Epithelial cell of proximal tubule (primary cell): ENCODE measurements around the gene GPHB5. TPM values are rescaled to one million over a fixed set of nuclear protein-coding genes. Genes with fewer than 3 reads are reported as not detected.
"Not testable (repeated sequence)": the region's sequence is repeated elsewhere in the genome, so short reads cannot be mapped to it uniquely, and the experiment has no call there.

Experiments used
- DNase-seq: peaks from one replicate; pipeline ENCODE4 v3.0.0-alpha.2; 2011; ENCODE audit warnings: low read depth
- H3K4me3 ChIP-seq: 2 replicates; pipeline ENCODE4 v1.5.1; 2011; ENCODE audit warnings: low read depth, mild to moderate bottlenecking, low read length
- CTCF ChIP-seq: conservative IDR thresholded peaks from 2 replicates; pipeline ENCODE4 v1.5.1; 2012; ENCODE audit warnings: low read depth, mild to moderate bottlenecking, low read length
- total RNA-seq: library from RNA; depleted of rRNA; stranded (reverse); fragments of >200 nt; gene quantifications from 2 replicates; pipeline ENCODE4 v1.2.3, GENCODE V29; 2015

The GPHB5 gene
- total RNA-seq, 1 donor from 2014 or later: not detected

DNA sequence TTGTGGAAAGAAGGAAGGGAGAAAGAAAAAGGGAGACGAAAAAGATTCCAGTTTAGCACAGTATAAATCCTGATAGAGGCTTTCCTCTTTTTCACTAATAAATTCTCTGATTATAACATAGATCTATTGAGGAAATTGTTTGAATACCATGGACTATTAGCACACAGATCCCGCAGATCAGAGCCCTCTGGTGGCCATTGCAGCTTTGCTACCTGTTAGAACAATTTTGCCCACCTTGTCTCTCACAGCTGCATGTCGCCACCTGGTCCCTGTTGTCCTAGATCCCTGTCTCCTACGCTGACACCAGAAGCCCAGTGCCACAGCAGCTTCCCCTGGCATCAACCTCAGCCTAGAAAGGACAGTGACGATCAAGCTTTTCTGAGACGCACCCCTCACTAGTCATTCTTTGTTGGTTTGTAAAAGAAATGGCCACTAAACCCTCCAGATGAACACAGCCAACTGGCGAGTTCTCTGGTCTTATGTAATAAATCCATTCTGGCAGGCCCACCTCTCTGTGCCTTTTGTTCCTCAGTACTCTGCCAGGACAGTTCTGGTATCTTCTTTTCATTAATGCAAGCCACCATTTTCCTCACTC, 9.9 kb downstream of the GPHB5 start:
- H3K4me3 ChIP-seq: no peak overlapping the region
- TF ChIP-seq CTCF: peak; percentile 74
- DNase-seq: no peak

GRCh38 chr14:63304429-63304828, 14.3 kb downstream of the GPHB5 start:
- H3K4me3 ChIP-seq: not testable (repeated sequence)

DNA sequence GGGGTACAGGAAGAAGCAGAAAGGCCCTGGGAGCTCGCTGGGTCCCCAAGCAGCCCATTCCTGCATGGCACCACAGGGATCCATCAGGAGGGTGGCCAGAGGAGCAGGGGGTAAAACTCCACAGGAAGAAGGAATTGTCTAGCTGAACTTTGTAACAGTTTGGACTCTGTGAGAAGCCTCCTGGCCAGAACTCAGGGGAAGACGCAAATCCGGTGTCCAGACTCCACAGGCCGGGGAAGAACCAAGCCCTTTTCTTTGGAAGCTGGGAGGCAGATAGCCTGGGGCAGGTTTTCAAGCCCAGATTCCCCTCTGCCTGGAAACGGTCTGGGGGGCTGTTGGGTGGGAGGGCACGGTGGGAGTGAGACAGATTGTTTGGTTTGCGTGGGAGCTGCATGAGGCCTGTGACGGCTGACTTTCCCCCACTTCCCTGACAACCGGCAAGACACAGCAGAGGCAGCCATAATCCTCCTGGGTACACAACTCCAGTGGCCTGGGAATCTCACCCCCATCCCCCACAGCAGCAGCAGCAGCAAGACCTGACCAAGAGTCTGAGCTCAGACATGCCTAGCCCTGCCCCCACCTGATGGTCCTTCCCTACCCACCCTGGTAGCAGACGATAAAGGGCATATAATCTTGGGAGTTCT, 16.7 kb downstream of the GPHB5 start:
- no peak for DNase-seq
- no peak for TF ChIP-seq CTCF
- no peak overlapping the region for H3K4me3 ChIP-seq

More at GRCh38 chr14:63304429-63304828, 14.3 kb downstream of the GPHB5 start:
- DNase-seq: not testable (repeated sequence)

GRCh38 chr14:63300854-63301253, 17.9 kb downstream of the GPHB5 start:
- no peak for TF ChIP-seq CTCF
- DNase-seq: no peak
- no peak overlapping the region for H3K4me3 ChIP-seq

GRCh38 chr14:63299351-63300110, 19.2 kb downstream of the GPHB5 start:
- no peak for TF ChIP-seq CTCF
- DNase-seq: no peak

GRCh38 chr14:63297372-63298063, 21.2 kb downstream of the GPHB5 start:
- TF ChIP-seq CTCF: no peak
- no peak for DNase-seq
- no peak overlapping the region for H3K4me3 ChIP-seq

More at GRCh38 chr14:63299351-63300110, 19.2 kb downstream of the GPHB5 start:
- H3K4me3 ChIP-seq: no peak overlapping the region

GRCh38 chr14:63296060-63296563, 22.6 kb downstream of the GPHB5 start:
- no peak for TF ChIP-seq CTCF
- no peak overlapping the region for H3K4me3 ChIP-seq
- no peak for DNase-seq
